HCT116 (cell line): ENCODE results near the gene COLEC11. TPM values are rescaled to one million over a fixed set of nuclear protein-coding genes. Genes with fewer than 3 reads are reported as not detected.

ENCODE experiments used
- ATAC-seq: fragments of 200-7000 bp; cut with Tn5 transposase; 2 replicates; pipeline ENCODE4 v1.9.1; 2020; ENCODE audit warnings: mild to moderate bottlenecking, moderate library complexity
- BruUV-seq: library from RNA; stranded (reverse); fragments of 400-500 nt; replicated peaks from 2 replicates; lab custom pipeline; 2021; lab: Mats Ljungman, UMichigan
- CTCF ChIA-PET: fragments of 300-600 bp; sonication (Branson Sonifier 250); formaldehyde crosslinking; loops from one replicate; lab custom pipeline; 2021; ENCODE audit warnings: antibody characterized with exemption; lab: Charles Lee
- POLR2A ChIA-PET: fragments of 300-600, 350-600 bp; sonication (Branson Sonifier 250); formaldehyde crosslinking; loops from one replicate; lab custom pipeline; 2021; ENCODE audit warnings: antibody characterized with exemption; lab: Charles Lee
- RAD21 ChIA-PET, 2 experiments: fragments of 300-600 bp; sonication (Branson Sonifier 250); formaldehyde crosslinking; loops; one replicate each; lab custom pipeline; 2023; ENCODE audit warnings: low total read pairs in 2 of 2; ENCODE audit not compliant: uncharacterized antibody in 2 of 2, unreplicated experiment in 2 of 2, low non-redundant PET in 1 of 2; lab: Charles Lee
- DNase-seq: peaks from one replicate; pipeline ENCODE4 v3.0.0-alpha.2; 2010; ENCODE audit warnings: low read depth, low spot score
- H2AFZ ChIP-seq: fragments of 200-600 bp; shearing (Covaris generic), sonication (generic); 2 replicates; pipeline ENCODE4 v1.6.1; 2017; ENCODE audit warnings: low read depth, mixed run types, mixed read lengths, antibody characterized with exemption, low read length; ENCODE audit not compliant: poor library complexity, severe bottlenecking
- H3K27ac ChIP-seq: 2 replicates; pipeline ENCODE4 v1.5.1; 2012; ENCODE audit warnings: low read depth, low read length
- H3K27me3 ChIP-seq: fragments of 200-600 bp; sonication (generic); 2 replicates; pipeline ENCODE4 v1.6.1; 2016; ENCODE audit warnings: mixed run types, low read length, mixed read lengths; ENCODE audit not compliant: insufficient read depth
- H3K36me3 ChIP-seq, 2 experiments: fragments of 200-500 bp in 1 of 2; fragments of 200-600 bp in 1 of 2; sonication (Bioruptor generic) in 1 of 2; sonication (generic) in 1 of 2; 2 replicates each; pipeline versions ENCODE4 v1.5.1 to v1.6.1; 2014 to 2016; ENCODE audit warnings: low read length in 2 of 2, inconsistent platforms in 1 of 2, mixed read lengths in 1 of 2, mixed run types in 1 of 2; ENCODE audit not compliant: insufficient read depth in 2 of 2, control insufficient read depth in 1 of 2
- H3K4me1 ChIP-seq, 2 experiments: fragments of 200-600 bp in 1 of 2; sonication (generic) in 1 of 2; 2 replicates each; pipeline versions ENCODE4 v1.5.1 to v1.6.1; 2012 to 2017; ENCODE audit warnings: low read length in 2 of 2, inconsistent platforms in 1 of 2, mild to moderate bottlenecking in 1 of 2, mixed read lengths in 1 of 2, mixed run types in 1 of 2, moderate library complexity in 1 of 2; ENCODE audit not compliant: insufficient read depth in 2 of 2, control insufficient read depth in 1 of 2
- H3K4me2 ChIP-seq: fragments of 200-600 bp; sonication (generic); 2 replicates; pipeline ENCODE4 v1.6.1; 2017; ENCODE audit warnings: mixed run types, low read length, mixed read lengths
- H3K4me3 ChIP-seq, 2 experiments: fragments of 200-600 bp in 1 of 2; sonication (generic) in 1 of 2; replicated peaks in 1 of 2; 2 replicates each; pipeline ENCODE4 v1.5.1; 2011 to 2016; ENCODE audit warnings: low read length in 2 of 2, control low read depth in 1 of 2, low read depth in 1 of 2, mild to moderate bottlenecking in 1 of 2, mixed read lengths in 1 of 2, mixed run types in 1 of 2
- H3K79me2 ChIP-seq: fragments of 200-600 bp; sonication (generic); 2 replicates; pipeline ENCODE4 v1.6.1; 2017; ENCODE audit warnings: mild to moderate bottlenecking, mixed run types, low read length, moderate library complexity, mixed read lengths; ENCODE audit not compliant: insufficient read depth
- H3K9ac ChIP-seq: fragments of 200-600 bp; sonication (generic); 2 replicates; pipeline ENCODE4 v1.6.1; 2016; ENCODE audit warnings: low read length, mixed read lengths
- H3K9me2 ChIP-seq: fragments of 200-600 bp; sonication (generic), shearing (Covaris generic); 2 replicates; pipeline ENCODE4 v1.6.1; 2017; ENCODE audit warnings: mixed run types, mild to moderate bottlenecking, moderate library complexity; ENCODE audit not compliant: insufficient read depth
- H3K9me3 ChIP-seq, 2 experiments: fragments of 200-500 bp in 1 of 2; fragments of 200-600 bp in 1 of 2; sonication (Bioruptor generic) in 1 of 2; sonication (generic) in 1 of 2; 2 replicates each; pipeline ENCODE4 v1.6.1; 2014 to 2017; ENCODE audit warnings: low read length in 2 of 2, mixed read lengths in 2 of 2, inconsistent platforms in 1 of 2, low read depth in 1 of 2, mild to moderate bottlenecking in 1 of 2, mixed run types in 1 of 2, moderate library complexity in 1 of 2; ENCODE audit not compliant: control insufficient read depth in 1 of 2, insufficient read depth in 1 of 2
- H4K20me1 ChIP-seq: fragments of 200-600 bp; sonication (generic), shearing (Covaris generic); 2 replicates; pipeline ENCODE4 v1.6.1; 2017; ENCODE audit warnings: mixed run types, mild to moderate bottlenecking, moderate library complexity; ENCODE audit not compliant: insufficient read depth
- ATF3 ChIP-seq: IDR thresholded peaks from 2 replicates; pipeline ENCODE4 v1.6.1; 2012
- EGR1 ChIP-seq: IDR thresholded peaks from 2 replicates; pipeline ENCODE4 v1.6.1; 2012; ENCODE audit warnings: low read depth
- ELF1 ChIP-seq: IDR thresholded peaks from 2 replicates; pipeline ENCODE4 v1.6.1; 2012; ENCODE audit warnings: low read depth, borderline replicate concordance
- EZH2 ChIP-seq: fragments of 200-600 bp; sonication (generic); IDR thresholded peaks from 2 replicates; pipeline ENCODE4 v1.6.1; 2017; ENCODE audit warnings: antibody characterized with exemption, mixed run types
- FOSL1 ChIP-seq: IDR thresholded peaks from 2 replicates; pipeline ENCODE4 v1.6.1; 2012; ENCODE audit warnings: low read depth
- MAX ChIP-seq: IDR thresholded peaks from 2 replicates; pipeline ENCODE4 v1.6.1; 2012
- POLR2AphosphoS5 ChIP-seq: IDR thresholded peaks from 2 replicates; pipeline ENCODE4 v1.6.1; 2011; ENCODE audit warnings: mild to moderate bottlenecking, low read depth, low read length, moderate library complexity
- SIN3A ChIP-seq: IDR thresholded peaks from 2 replicates; pipeline ENCODE4 v1.6.1; 2012; ENCODE audit warnings: low read depth
- SP1 ChIP-seq: IDR thresholded peaks from 2 replicates; pipeline ENCODE4 v1.6.1; 2012; ENCODE audit warnings: low read depth
- SRF ChIP-seq: IDR thresholded peaks from 2 replicates; pipeline ENCODE4 v1.6.1; 2012; ENCODE audit warnings: low read depth
- YY1 ChIP-seq: IDR thresholded peaks from 2 replicates; pipeline ENCODE4 v1.6.1; 2011; ENCODE audit warnings: low read length, low read depth, moderate library complexity, mild to moderate bottlenecking; ENCODE audit not compliant: insufficient replicate concordance; ENCODE audit errors: extremely low read depth
- ZBTB33 ChIP-seq: IDR thresholded peaks from 2 replicates; pipeline ENCODE4 v1.6.1; 2011; ENCODE audit warnings: mild to moderate bottlenecking, low read length, moderate library complexity; ENCODE audit not compliant: insufficient replicate concordance; ENCODE audit errors: extremely low read depth
- ZNF274 ChIP-seq: fragments of 200-500 bp; sonication (Bioruptor generic); IDR thresholded peaks from 2 replicates; pipeline ENCODE4 v1.6.1; 2014; ENCODE audit warnings: mild to moderate bottlenecking, low read depth, low read length, inconsistent platforms
- intact Hi-C: fragments of 100-400 bp; cut with micrococcal nuclease; formaldehyde crosslinking; loops from 2 replicates; pipeline ENCODE4 v1.10.0; 2022
- total RNA-seq: library from RNA; stranded (reverse); gene quantifications from one replicate; pipeline ENCODE4 v1.2.1, GENCODE V29; 2021; ENCODE audit not compliant: unreplicated experiment

The COLEC11 gene
- total RNA-seq, 1 experiment from 2014 or later: 0.15 TPM

- H3K36me3 ChIP-seq: no peaks in the 10 kb centered on the region
- H3K79me2 ChIP-seq: no peaks in the 10 kb centered on the region
- H3K4me2 ChIP-seq: no peak overlapping the region
- ATAC-seq: no peak
- H4K20me1 ChIP-seq: no peaks in the 10 kb centered on the region
- ChIA-PET RAD21 (no interaction called here), POLR2A (no interaction called here), CTCF (no interaction called here)
- no peak overlapping the region for H3K4me3 ChIP-seq
- no peak for TF ChIP-seq EZH2
- no peak for TF ChIP-seq MAX
- TF ChIP-seq ELF1: no peak
- no peak for TF ChIP-seq ZNF274
- no peak for TF ChIP-seq ZBTB33
- no peak for TF ChIP-seq SP1
- intact Hi-C loops: no loop called here
- H3K9me2 ChIP-seq: no peaks in the 10 kb centered on the region
- H3K27ac ChIP-seq: no peak overlapping the region
- H3K4me1 ChIP-seq: no peaks in the 10 kb centered on the region
- no TSS peak for BruUV-seq
- no peaks in the 10 kb centered on the region for H3K27me3 ChIP-seq
- H3K9me3 ChIP-seq: no peaks in the 10 kb centered on the region
- no peak overlapping the region for H2AFZ ChIP-seq
- H3K9ac ChIP-seq: no peak overlapping the region
- no peak for DNase-seq
These were observed 49.3 kb downstream of the COLEC11 start for GRCh38 chr2:3644246-3644525.

- H4K20me1 ChIP-seq: no peaks in the 10 kb centered on the region
- ATAC-seq (no peak), DNase-seq (no peak)
- H2AFZ ChIP-seq: no peak overlapping the region
- H3K9me2 ChIP-seq: no peaks in the 10 kb centered on the region
- BruUV-seq: no TSS peak
- CTCF ChIA-PET: no interaction called here
- no peak overlapping the region for H3K27ac ChIP-seq
- H3K4me3 ChIP-seq: no peak overlapping the region
- no peak overlapping the region for H3K4me2 ChIP-seq
- H3K27me3 ChIP-seq: no peaks in the 10 kb centered on the region
- H3K79me2 ChIP-seq: no peaks in the 10 kb centered on the region
- no peaks in the 10 kb centered on the region for H3K36me3 ChIP-seq
- RAD21 ChIA-PET: no interaction called here
- no peaks in the 10 kb centered on the region for H3K4me1 ChIP-seq
- H3K9ac ChIP-seq: no peak overlapping the region
- intact Hi-C loops: no loop called here
- POLR2A ChIA-PET: no interaction called here
- H3K9me3 ChIP-seq: no peaks in the 10 kb centered on the region
- TF ChIP-seq ZBTB33 (no peak), ATF3 (no peak), SRF (no peak), FOSL1 (no peak), POLR2AphosphoS5 (no peak), SP1 (no peak), EZH2 (no peak), MAX (no peak), SIN3A (no peak), EGR1 (no peak), YY1 (no peak), ELF1 (no peak)
These were observed 50.1 kb downstream of the COLEC11 start for GRCh38 chr2:3644891-3645605.
